Stimulated activated CD4-positive, alpha-beta T cell treated with anti-CD3 and anti-CD28 coated beads, TNF-alpha, amount 100 ng/mL, for 1 hour (primary cell): Measurements from ENCODE around the gene ABCA6.
"Not testable (repeated sequence)": the region's sequence is repeated elsewhere in the genome, so short reads cannot be mapped to it uniquely, and the experiment has no call there.

ENCODE experiments used
- DNase-seq, 3 donors: peaks; one replicate each; pipeline ENCODE4 v3.0.0-alpha.2; 2020; ENCODE audit warnings: low read depth in 3 of 3, low spot score in 1 of 3

Gene ABCA6, protein sequence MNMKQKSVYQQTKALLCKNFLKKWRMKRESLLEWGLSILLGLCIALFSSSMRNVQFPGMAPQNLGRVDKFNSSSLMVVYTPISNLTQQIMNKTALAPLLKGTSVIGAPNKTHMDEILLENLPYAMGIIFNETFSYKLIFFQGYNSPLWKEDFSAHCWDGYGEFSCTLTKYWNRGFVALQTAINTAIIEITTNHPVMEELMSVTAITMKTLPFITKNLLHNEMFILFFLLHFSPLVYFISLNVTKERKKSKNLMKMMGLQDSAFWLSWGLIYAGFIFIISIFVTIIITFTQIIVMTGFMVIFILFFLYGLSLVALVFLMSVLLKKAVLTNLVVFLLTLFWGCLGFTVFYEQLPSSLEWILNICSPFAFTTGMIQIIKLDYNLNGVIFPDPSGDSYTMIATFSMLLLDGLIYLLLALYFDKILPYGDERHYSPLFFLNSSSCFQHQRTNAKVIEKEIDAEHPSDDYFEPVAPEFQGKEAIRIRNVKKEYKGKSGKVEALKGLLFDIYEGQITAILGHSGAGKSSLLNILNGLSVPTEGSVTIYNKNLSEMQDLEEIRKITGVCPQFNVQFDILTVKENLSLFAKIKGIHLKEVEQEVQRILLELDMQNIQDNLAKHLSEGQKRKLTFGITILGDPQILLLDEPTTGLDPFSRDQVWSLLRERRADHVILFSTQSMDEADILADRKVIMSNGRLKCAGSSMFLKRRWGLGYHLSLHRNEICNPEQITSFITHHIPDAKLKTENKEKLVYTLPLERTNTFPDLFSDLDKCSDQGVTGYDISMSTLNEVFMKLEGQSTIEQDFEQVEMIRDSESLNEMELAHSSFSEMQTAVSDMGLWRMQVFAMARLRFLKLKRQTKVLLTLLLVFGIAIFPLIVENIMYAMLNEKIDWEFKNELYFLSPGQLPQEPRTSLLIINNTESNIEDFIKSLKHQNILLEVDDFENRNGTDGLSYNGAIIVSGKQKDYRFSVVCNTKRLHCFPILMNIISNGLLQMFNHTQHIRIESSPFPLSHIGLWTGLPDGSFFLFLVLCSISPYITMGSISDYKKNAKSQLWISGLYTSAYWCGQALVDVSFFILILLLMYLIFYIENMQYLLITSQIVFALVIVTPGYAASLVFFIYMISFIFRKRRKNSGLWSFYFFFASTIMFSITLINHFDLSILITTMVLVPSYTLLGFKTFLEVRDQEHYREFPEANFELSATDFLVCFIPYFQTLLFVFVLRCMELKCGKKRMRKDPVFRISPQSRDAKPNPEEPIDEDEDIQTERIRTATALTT (N-terminal part only)

GRCh38 chr17:69141431-69142174 is at the start of gene ABCA6:
Gene ABCA6, minus strand, starts transcription at chr17:69141895. Its CDS starts 1,192 bp downstream, at chr17:69140703.
- no peak for DNase-seq

GRCh38 chr17:69188796-69189195 is 47.1 kb upstream of the ABCA6 start:
- DNase-seq = no peak

DNA sequence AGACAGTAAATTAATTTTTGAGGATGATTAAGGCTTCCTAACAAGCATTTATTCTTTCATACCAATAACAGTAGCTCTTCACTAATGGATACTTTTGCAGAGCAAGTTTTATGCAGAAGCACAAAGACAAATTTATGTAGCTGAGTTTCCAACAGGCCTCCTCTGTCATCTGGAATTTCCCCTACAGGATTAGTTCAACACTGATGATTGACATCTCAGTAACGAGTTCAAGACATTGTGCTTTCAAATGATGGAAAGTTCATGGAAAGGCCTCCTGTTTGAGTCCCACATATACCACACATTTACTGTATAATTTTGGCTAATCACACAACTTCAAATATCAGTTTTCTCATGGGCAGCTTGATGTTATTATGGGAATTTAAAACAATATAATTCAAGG is 46.4 kb upstream of the ABCA6 start:
- no peak for DNase-seq

- DNase-seq = no peak
Observed at GRCh38 chr17:69187294-69187693, 45.6 kb upstream of the ABCA6 start.

DNA sequence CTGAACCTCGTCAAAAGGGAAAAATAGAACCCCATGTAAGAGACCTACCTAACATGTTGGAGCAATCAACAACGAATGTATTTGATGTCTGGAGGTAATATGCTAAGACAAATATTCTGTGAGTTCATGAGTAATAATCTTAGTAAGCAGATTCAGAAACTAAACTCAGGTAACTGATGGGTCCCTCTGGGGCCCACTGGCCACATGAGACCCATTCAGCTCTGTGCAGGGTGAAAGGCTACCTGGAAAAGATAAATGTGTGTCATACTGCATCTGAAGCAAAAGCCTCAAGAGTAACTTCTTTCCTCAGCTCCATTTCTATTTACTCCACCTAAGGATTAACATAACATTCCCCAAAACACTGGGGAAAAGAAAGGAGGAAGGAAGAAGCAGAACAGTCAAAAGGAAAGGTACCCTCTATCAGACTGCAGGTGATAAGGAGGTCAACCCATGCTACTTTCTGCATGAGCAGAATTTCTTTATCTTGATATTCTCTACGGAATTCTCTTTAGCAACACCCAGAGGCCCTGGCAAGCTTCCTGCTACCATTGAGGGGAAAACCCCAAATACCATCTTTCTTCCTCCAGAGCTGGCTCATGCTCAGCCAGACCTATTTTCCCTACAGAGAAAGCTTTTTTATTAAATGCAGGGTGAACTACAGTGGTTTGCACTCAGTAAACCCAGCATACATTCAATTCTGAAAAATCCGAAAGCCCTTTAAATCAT is 37.7 kb upstream of the ABCA6 start:
- DNase-seq = no peak

- no peak for DNase-seq
Observed at GRCh38 chr17:69176457-69176795, 34.7 kb upstream of the ABCA6 start.

GRCh38 chr17:69175625-69176456 is 34.1 kb upstream of the ABCA6 start:
- no peak for DNase-seq

GRCh38 chr17:69175262-69175624 is 33.5 kb upstream of the ABCA6 start:
- no peak for DNase-seq

- DNase-seq = no peak
Observed at GRCh38 chr17:69173118-69173517, 31.4 kb upstream of the ABCA6 start.

DNA sequence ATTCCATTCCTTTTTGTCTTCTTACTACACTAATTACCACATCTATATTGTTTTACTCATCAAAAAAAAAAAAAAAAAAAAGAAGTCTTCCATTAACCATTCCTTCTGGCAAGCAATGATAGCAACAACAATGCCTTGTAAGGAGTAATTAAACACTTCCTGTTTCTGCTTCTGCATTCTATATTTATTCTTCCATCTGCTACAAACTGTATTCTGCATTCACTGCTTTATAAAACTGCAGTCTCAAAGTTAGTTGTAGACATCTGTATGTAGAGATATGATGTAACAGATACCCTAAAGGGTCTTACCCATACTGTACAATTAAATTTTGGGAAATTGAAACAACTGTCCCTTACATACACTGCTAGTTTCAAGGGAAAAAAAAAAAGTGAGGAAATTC is 28.7 kb upstream of the ABCA6 start:
- DNase-seq = no peak

DNA sequence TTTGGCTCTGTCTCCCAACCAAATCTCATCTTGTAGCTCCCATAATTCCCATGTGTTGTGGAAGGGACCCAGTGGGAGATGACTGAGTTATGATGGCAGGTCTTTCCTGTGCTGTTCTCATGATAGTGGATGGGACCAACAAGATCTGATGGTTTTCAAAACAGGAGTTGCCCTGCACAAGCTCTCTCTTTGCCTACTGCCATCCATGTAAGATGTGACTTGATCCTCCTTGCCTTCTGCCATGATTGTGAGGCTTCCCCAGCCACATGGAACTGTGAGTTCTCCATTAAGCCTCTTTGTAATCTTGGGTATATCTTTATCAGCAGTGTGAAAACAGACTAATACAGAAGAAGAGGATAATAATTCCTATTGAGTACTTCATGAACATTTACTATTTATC is 26.9 kb upstream of the ABCA6 start:
- DNase-seq = not testable (repeated sequence)

DNA sequence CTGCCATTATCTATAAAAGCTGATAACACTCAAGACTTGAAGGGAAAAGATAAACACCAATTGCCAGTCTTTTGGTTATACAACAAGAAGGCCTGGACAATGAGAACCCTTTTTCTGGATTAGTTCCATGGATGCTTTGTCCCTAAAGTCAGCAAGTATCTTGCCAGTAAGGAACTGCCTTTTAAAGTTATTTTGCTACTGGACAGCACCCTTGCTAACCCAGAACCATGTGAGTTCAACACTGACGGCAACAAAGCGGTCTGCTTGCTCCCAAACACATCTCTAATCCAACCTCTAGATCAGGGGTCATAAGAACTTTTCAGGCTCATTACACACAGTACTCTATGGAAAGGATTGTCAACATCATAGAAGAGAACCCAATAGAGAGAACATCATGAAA is 25.3 kb upstream of the ABCA6 start:
- no peak for DNase-seq

GRCh38 chr17:69164206-69164605 is 22.5 kb upstream of the ABCA6 start:
- DNase-seq = no peak

- DNase-seq = no peak
Observed at GRCh38 chr17:69159418-69159817, 17.7 kb upstream of the ABCA6 start.

GRCh38 chr17:69154267-69154666 is 12.6 kb upstream of the ABCA6 start:
- no peak for DNase-seq

- no peak for DNase-seq
Observed at GRCh38 chr17:69150333-69150732, 8.6 kb upstream of the ABCA6 start.

- no peak for DNase-seq
Observed at GRCh38 chr17:69147460-69147859, 5.8 kb upstream of the ABCA6 start.

GRCh38 chr17:69144331-69145255 is 2.9 kb upstream of the ABCA6 start:
- no peak for DNase-seq
